ENCODE measurements around the gene IGFBP6. TPM values are rescaled to one million over a fixed set of nuclear protein-coding genes. Genes with fewer than 3 reads are reported as not detected.

IGFBP6 gene
- total RNA-seq, 1 experiment from 2014 or later, result 6.4 TPM

- POLR2A ChIA-PET, result interaction anchor here (0.5 to 1.3 kb wide), 2 partner anchors 9 to 16 kb away, joined by 3 read pairs; partner anchors contain the start of gene SPRYD3
- CTCF ChIA-PET, result interaction anchor here (1.0 to 11.2 kb wide), 8 partner anchors 8 to 135 kb away, joined by 3 to 474 read pairs (median 15); partner anchors contain the start of genes IGFBP6, SOAT2 and TNS2
- Mint-ChIP-seq H3K4me1 (peaks cover 7% of the 10 kb centered on the region), H3K36me3 (no peaks in the 10 kb centered on the region), H3K9me3 (no peaks in the 10 kb centered on the region), H3K27ac (no peak overlapping the region), H3K4me3 (no peak overlapping the region), H3K27me3 (ENCODE audit: low read depth) (peaks cover 41% of the 10 kb centered on the region)
- TF ChIP-seq ZNF317 (CRISPR knock-in tag; IDR thresholded peaks at IDR 0.05; ENCODE audit: borderline replicate concordance, low read depth) (no peak), EMX1 (CRISPR knock-in tag; IDR thresholded peaks at IDR 0.05) (no peak), HMGA2 (CRISPR knock-in tag; IDR thresholded peaks at IDR 0.05) (no peak), PREB (CRISPR knock-in tag; IDR thresholded peaks at IDR 0.05; ENCODE audit: borderline replicate concordance) (no peak), GABPB1 (CRISPR knock-in tag; IDR thresholded peaks at IDR 0.05) (no peak), CREB1 (CRISPR knock-in tag; IDR thresholded peaks at IDR 0.05) (no peak), ZBTB43 (CRISPR knock-in tag; IDR thresholded peaks at IDR 0.05) (no peak), SMAD3 (CRISPR knock-in tag; IDR thresholded peaks at IDR 0.05; ENCODE audit: borderline replicate concordance) (no peak), USF1 (CRISPR knock-in tag; IDR thresholded peaks at IDR 0.05) (no peak), ATF1 (CRISPR knock-in tag; IDR thresholded peaks at IDR 0.05) (no peak), ZNF232 (CRISPR knock-in tag; IDR thresholded peaks at IDR 0.05) (no peak), KAT7 (CRISPR knock-in tag; IDR thresholded peaks at IDR 0.05; ENCODE audit: borderline replicate concordance) (no peak), OVOL2 (CRISPR knock-in tag; IDR thresholded peaks at IDR 0.05; ENCODE audit: borderline replicate concordance) (no peak), MLX (CRISPR knock-in tag; IDR thresholded peaks at IDR 0.05) (no peak), PRRX2 (CRISPR knock-in tag; IDR thresholded peaks at IDR 0.05) (no peak)
- TF ChIP-seq, protein P1, sequence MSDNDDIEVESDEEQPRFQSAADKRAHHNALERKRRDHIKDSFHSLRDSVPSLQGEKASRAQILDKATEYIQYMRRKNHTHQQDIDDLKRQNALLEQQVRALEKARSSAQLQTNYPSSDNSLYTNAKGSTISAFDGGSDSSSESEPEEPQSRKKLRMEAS (CRISPR knock-in tag; IDR thresholded peaks at IDR 0.05), result no peak
- DNase-seq (ENCODE audit: low spot score) (peak; percentile 9), ATAC-seq (no peak)
These were observed 34.3 kb upstream of the IGFBP6 start for GRCh38 chr12:53062977-53063707.

DNA sequence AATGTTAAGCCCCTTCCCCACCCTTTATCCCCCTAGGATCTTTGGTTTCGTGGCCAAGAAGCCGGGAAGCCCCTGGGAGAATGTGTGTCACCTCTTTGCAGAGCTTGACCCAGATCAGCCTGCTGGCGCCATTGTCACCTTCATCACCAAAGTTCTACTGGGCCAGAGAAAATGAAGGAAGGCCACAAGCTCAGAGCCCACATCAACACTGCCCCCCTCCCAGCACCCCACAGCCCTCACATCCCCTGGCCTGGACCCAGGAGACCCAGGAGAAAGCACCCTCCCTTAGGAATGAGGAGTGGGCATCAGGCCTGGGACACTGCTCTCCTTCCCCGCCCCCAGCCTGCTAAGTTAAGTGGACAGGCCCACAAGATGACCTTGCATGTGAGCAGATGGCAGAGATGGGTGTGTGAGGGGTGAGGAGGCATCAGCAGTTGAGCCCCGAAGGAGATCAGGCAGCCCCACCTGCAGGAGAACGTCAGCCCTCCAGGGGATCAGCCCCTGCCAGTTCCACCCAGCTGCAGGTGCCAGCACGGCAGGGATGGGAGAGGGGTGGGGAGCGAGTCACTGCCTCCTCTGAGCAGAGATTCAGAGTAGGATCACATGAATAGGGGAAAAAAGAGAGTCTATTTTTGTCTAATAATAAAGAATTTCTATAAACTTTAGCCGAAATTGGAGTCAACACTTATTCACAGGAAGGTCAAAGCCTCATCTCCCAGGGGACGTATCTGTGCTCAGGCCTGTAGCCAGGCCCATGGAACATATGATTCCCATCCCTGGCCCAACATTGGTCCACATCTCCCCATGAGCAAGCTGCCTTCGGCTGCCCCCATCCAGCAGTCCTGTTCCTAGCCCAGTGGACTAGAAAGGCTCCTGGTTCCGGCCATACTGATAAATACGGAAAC lies 33.5 kb upstream of the IGFBP6 start:
- DNase-seq (ENCODE audit: low spot score) (peak; percentile 9), ATAC-seq (no peak)
- Mint-ChIP-seq H3K9me3 (no peaks in the 10 kb centered on the region), H3K4me1 (peaks cover 12% of the 10 kb centered on the region), H3K4me3 (no peak overlapping the region), H3K27me3 (ENCODE audit: low read depth) (peaks cover 35% of the 10 kb centered on the region), H3K27ac (no peak overlapping the region), H3K36me3 (no peaks in the 10 kb centered on the region)
- POLR2A ChIA-PET, result interaction anchor here (0.5 kb wide), 1 partner anchor 10 kb away, joined by 3 read pairs; no protein-coding TSS in a partner anchor
- CTCF ChIA-PET, result interaction anchor here (1.1 to 11.2 kb wide), 5 partner anchors 9 to 134 kb away, joined by 3 to 474 read pairs (median 70); partner anchors contain the start of genes IGFBP6, SOAT2 and TNS2
- TF ChIP-seq ZMAT4 (CRISPR knock-in tag; IDR thresholded peaks at IDR 0.05) (no peak), TP53 (CRISPR knock-in tag; IDR thresholded peaks at IDR 0.05) (no peak), ZNF396 (CRISPR knock-in tag; IDR thresholded peaks at IDR 0.05; ENCODE audit: borderline replicate concordance) (no peak), PRDM15 (CRISPR knock-in tag; IDR thresholded peaks at IDR 0.05) (no peak), TCF7 (CRISPR knock-in tag; IDR thresholded peaks at IDR 0.05; ENCODE audit: low read depth) (no peak), MXD4 (CRISPR knock-in tag; IDR thresholded peaks at IDR 0.05; ENCODE audit: borderline replicate concordance) (no peak)
- TF ChIP-seq, protein P1 (CRISPR knock-in tag; IDR thresholded peaks at IDR 0.05), result no peak

All from WTC11 (cell line).